Activated T-helper 1 cell treated with anti-CD3 and anti-CD28 coated beads, Interleukin-12 subunit alpha, Interleukin-12 subunit beta, Interleukin-2, Interleukin-4 antibody, amounts not matched to agents 30 ng/mL and 10 ng/mL and 1 ng/mL, durations not matched to agents 14 hours and 24 hours and 36 hours (primary cell): ENCODE results near the gene PROK1. TPM values are rescaled to one million over a fixed set of nuclear protein-coding genes. Genes with fewer than 3 reads are reported as not detected.

ENCODE experiments used
- DNase-seq: peaks from one replicate; pipeline ENCODE4 v3.0.0; 2021; ENCODE audit warnings: low spot score
- H3K27ac Mint-ChIP-seq: one replicate; pipeline ENCODE4 v1.8.0; 2021; ENCODE audit warnings: mild to moderate bottlenecking, mixed read lengths
- H3K27me3 Mint-ChIP-seq: one replicate; pipeline ENCODE4 v1.8.0; 2022; ENCODE audit warnings: mild to moderate bottlenecking, moderate library complexity, mixed read lengths; ENCODE audit not compliant: insufficient read depth
- H3K36me3 Mint-ChIP-seq: one replicate; pipeline ENCODE4 v1.8.0; 2021; ENCODE audit warnings: low read depth, mixed read lengths
- H3K4me1 Mint-ChIP-seq: one replicate; pipeline ENCODE4 v1.8.0; 2021; ENCODE audit warnings: low read depth, mixed read lengths
- H3K4me3 Mint-ChIP-seq: one replicate; pipeline ENCODE4 v1.8.0; 2021; ENCODE audit warnings: mild to moderate bottlenecking, moderate library complexity, mixed read lengths
- H3K9me3 Mint-ChIP-seq: one replicate; pipeline ENCODE4 v1.8.0; 2021; ENCODE audit warnings: mixed read lengths
- intact Hi-C: fragments of 100-400 bp; cut with micrococcal nuclease; formaldehyde crosslinking; loops from one replicate; pipeline ENCODE4 v1.15.1; 2024
- total RNA-seq: library from RNA; stranded (reverse); gene quantifications from 2 replicates; pipeline ENCODE4 v1.2.3, GENCODE V29; 2022

Gene PROK1
- total RNA-seq, 1 donor from 2014 or later: not detected

GRCh38 chr1:110477041-110477440 is 26.1 kb downstream of the PROK1 start:
- H3K9me3 Mint-ChIP-seq: no peaks in the 10 kb centered on the region
- no peaks in the 10 kb centered on the region for H3K4me1 Mint-ChIP-seq
- DNase-seq: no peak
- no peak overlapping the region for H3K4me3 Mint-ChIP-seq
- peaks cover 3% of the 10 kb centered on the region for H3K27me3 Mint-ChIP-seq
- intact Hi-C loops: no loop called here
- H3K27ac Mint-ChIP-seq: no peak overlapping the region
- H3K36me3 Mint-ChIP-seq: no peaks in the 10 kb centered on the region

GRCh38 chr1:110477445-110477957 is 26.6 kb downstream of the PROK1 start:
- no peak overlapping the region for H3K4me3 Mint-ChIP-seq
- H3K27me3 Mint-ChIP-seq: peaks cover 3% of the 10 kb centered on the region
- DNase-seq: no peak
- intact Hi-C loops: no loop called here
- H3K4me1 Mint-ChIP-seq: no peaks in the 10 kb centered on the region
- H3K27ac Mint-ChIP-seq: no peak overlapping the region
- no peaks in the 10 kb centered on the region for H3K9me3 Mint-ChIP-seq
- no peaks in the 10 kb centered on the region for H3K36me3 Mint-ChIP-seq

GRCh38 chr1:110477967-110478640 is 27.2 kb downstream of the PROK1 start:
- Mint-ChIP-seq H3K4me3 (no peak overlapping the region), H3K27ac (no peak overlapping the region), H3K36me3 (no peaks in the 10 kb centered on the region), H3K27me3 (peaks cover 4% of the 10 kb centered on the region), H3K9me3 (no peaks in the 10 kb centered on the region), H3K4me1 (no peaks in the 10 kb centered on the region)
- no peak for DNase-seq
- intact Hi-C loops: no loop called here

GRCh38 chr1:110478886-110479285 is 27.9 kb downstream of the PROK1 start:
- intact Hi-C loops: no loop called here
- DNase-seq: no peak
- Mint-ChIP-seq H3K27me3 (peaks cover 4% of the 10 kb centered on the region), H3K36me3 (no peaks in the 10 kb centered on the region), H3K9me3 (no peaks in the 10 kb centered on the region), H3K27ac (no peak overlapping the region), H3K4me3 (no peak overlapping the region), H3K4me1 (no peaks in the 10 kb centered on the region)

GRCh38 chr1:110480356-110481096 is 29.6 kb downstream of the PROK1 start:
- Mint-ChIP-seq H3K27me3 (peaks cover 12% of the 10 kb centered on the region), H3K27ac (no peak overlapping the region), H3K4me1 (no peaks in the 10 kb centered on the region), H3K36me3 (no peaks in the 10 kb centered on the region), H3K4me3 (no peak overlapping the region), H3K9me3 (no peaks in the 10 kb centered on the region)
- DNase-seq: no peak
- intact Hi-C loops: no loop called here

GRCh38 chr1:110481968-110482623 is 31.1 kb downstream of the PROK1 start:
- intact Hi-C loops: no loop called here
- DNase-seq: no peak
- Mint-ChIP-seq H3K4me1 (no peaks in the 10 kb centered on the region), H3K36me3 (no peaks in the 10 kb centered on the region), H3K9me3 (no peaks in the 10 kb centered on the region), H3K4me3 (no peak overlapping the region), H3K27me3 (peaks cover 13% of the 10 kb centered on the region), H3K27ac (no peak overlapping the region)

- H3K4me3 Mint-ChIP-seq: no peak overlapping the region
- H3K36me3 Mint-ChIP-seq: no peaks in the 10 kb centered on the region
- intact Hi-C loops: no loop called here
- no peak for DNase-seq
- H3K9me3 Mint-ChIP-seq: no peaks in the 10 kb centered on the region
- H3K27me3 Mint-ChIP-seq: peaks cover 13% of the 10 kb centered on the region
- no peak overlapping the region for H3K27ac Mint-ChIP-seq
- H3K4me1 Mint-ChIP-seq: no peaks in the 10 kb centered on the region
Observed at GRCh38 chr1:110482662-110483307, 31.8 kb downstream of the PROK1 start.

GRCh38 chr1:110483308-110483685 is 32.3 kb downstream of the PROK1 start:
- Mint-ChIP-seq H3K9me3 (no peaks in the 10 kb centered on the region), H3K36me3 (no peaks in the 10 kb centered on the region), H3K27me3 (peaks cover 13% of the 10 kb centered on the region), H3K4me1 (no peaks in the 10 kb centered on the region), H3K4me3 (no peak overlapping the region), H3K27ac (no peak overlapping the region)
- intact Hi-C loops: no loop called here
- no peak for DNase-seq

GRCh38 chr1:110484801-110485200 is 33.9 kb downstream of the PROK1 start:
- Mint-ChIP-seq H3K9me3 (no peaks in the 10 kb centered on the region), H3K4me3 (no peak overlapping the region), H3K36me3 (no peaks in the 10 kb centered on the region), H3K27me3 (peaks cover 13% of the 10 kb centered on the region), H3K27ac (no peak overlapping the region), H3K4me1 (no peaks in the 10 kb centered on the region)
- intact Hi-C loops: no loop called here
- DNase-seq: no peak

GRCh38 chr1:110485725-110486124 is 34.8 kb downstream of the PROK1 start:
- peaks cover 13% of the 10 kb centered on the region for H3K27me3 Mint-ChIP-seq
- H3K4me1 Mint-ChIP-seq: no peaks in the 10 kb centered on the region
- H3K36me3 Mint-ChIP-seq: no peaks in the 10 kb centered on the region
- DNase-seq: no peak
- no peak overlapping the region for H3K27ac Mint-ChIP-seq
- no peak overlapping the region for H3K4me3 Mint-ChIP-seq
- intact Hi-C loops: no loop called here
- H3K9me3 Mint-ChIP-seq: no peaks in the 10 kb centered on the region

- Mint-ChIP-seq H3K27ac (no peak overlapping the region), H3K4me1 (no peaks in the 10 kb centered on the region), H3K36me3 (no peaks in the 10 kb centered on the region), H3K27me3 (peaks cover 13% of the 10 kb centered on the region), H3K4me3 (no peak overlapping the region), H3K9me3 (no peaks in the 10 kb centered on the region)
- no peak for DNase-seq
- intact Hi-C loops: no loop called here
Observed at GRCh38 chr1:110487726-110488125, 36.8 kb downstream of the PROK1 start.

GRCh38 chr1:110488161-110488560 is 37.2 kb downstream of the PROK1 start:
- intact Hi-C loops: no loop called here
- Mint-ChIP-seq H3K36me3 (no peaks in the 10 kb centered on the region), H3K27me3 (peaks cover 12% of the 10 kb centered on the region), H3K27ac (no peak overlapping the region), H3K4me1 (no peaks in the 10 kb centered on the region), H3K9me3 (no peaks in the 10 kb centered on the region), H3K4me3 (no peak overlapping the region)
- DNase-seq: no peak

GRCh38 chr1:110488867-110489266 is 37.9 kb downstream of the PROK1 start:
- intact Hi-C loops: no loop called here
- H3K27me3 Mint-ChIP-seq: peaks cover 9% of the 10 kb centered on the region
- no peaks in the 10 kb centered on the region for H3K36me3 Mint-ChIP-seq
- H3K27ac Mint-ChIP-seq: no peak overlapping the region
- no peak for DNase-seq
- no peaks in the 10 kb centered on the region for H3K4me1 Mint-ChIP-seq
- H3K9me3 Mint-ChIP-seq: no peaks in the 10 kb centered on the region
- no peak overlapping the region for H3K4me3 Mint-ChIP-seq
